HG02943 (cell line): ENCODE results near the gene ARFGAP1.

Experiments used
- ATAC-seq: cut with Tn5 transposase; IDR thresholded peaks from one replicate; pipeline ENCODE4 v1.9.1; 2021; ENCODE audit warnings: mild to moderate bottlenecking, low read depth, moderate library complexity; ENCODE audit not compliant: unreplicated experiment

ARFGAP1 gene

DNA sequence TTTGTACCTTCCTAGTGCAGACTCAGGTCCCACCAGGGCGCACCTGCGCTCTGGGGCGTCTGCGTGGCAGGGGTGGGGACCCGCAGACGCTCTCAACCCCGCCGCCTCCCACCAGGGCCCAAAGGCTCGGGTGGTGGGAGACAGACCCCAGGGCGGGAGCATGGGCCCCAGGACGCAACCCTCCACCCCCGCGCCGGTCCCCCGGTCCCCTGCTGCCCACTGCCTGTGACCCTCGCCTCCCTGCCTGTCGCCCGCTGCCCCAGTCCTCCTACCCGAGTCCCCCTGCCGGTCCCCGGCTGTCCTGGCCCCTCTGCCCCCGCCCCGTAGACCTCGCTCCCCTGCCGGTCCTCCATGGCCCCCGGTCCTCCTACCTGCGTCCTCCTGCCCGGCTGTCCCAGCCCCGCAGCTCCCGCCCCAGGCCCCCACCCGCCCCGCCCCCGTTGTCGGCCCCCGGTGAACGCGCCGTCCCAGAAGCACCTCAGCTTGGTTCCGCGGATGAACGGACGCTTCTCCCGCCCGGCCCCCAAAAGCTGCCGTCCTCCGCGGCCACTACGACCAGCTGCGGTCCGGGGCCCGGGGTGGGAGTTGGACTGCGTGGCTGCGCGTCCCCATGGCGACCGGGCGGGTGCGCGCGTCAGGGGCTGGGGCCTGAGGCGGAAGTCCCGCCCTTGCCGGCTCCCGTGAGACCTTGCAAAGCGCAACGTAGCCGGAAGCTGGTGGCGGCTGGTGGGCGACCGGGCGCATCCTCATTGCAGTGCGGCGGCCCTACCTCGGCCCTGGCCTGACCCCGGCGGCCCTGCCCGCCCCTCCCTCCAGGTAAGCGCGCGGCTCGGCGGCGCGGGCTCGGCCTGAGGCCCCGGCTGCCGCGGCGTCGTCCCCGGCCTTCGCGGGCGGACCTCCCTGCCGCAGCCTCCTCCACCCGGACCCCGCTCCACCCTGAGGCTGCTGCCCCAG is at the start of gene ARFGAP1:
Gene ARFGAP1, plus strand, starts transcription at position 709 of the 954 bp plus-strand sequence. CDS start 2,768 bp downstream, outside the sequence.
- ATAC-seq, result peak; percentile 70

- ATAC-seq, result no peak
Measured at GRCh38 chr20:63223121-63223825, 49.3 kb upstream of the ARFGAP1 start.

- ATAC-seq, result no peak
Measured at GRCh38 chr20:63223826-63224207, 48.8 kb upstream of the ARFGAP1 start.

- ATAC-seq, result no peak
Measured at GRCh38 chr20:63224412-63225081, 48.1 kb upstream of the ARFGAP1 start.

- ATAC-seq, result no peak
Measured at GRCh38 chr20:63225082-63225454, 47.5 kb upstream of the ARFGAP1 start.

GRCh38 chr20:63226042-63226943 is 46.3 kb upstream of the ARFGAP1 start:
- ATAC-seq, result no peak

GRCh38 chr20:63227260-63227659 is 45.4 kb upstream of the ARFGAP1 start:
- ATAC-seq, result no peak

DNA sequence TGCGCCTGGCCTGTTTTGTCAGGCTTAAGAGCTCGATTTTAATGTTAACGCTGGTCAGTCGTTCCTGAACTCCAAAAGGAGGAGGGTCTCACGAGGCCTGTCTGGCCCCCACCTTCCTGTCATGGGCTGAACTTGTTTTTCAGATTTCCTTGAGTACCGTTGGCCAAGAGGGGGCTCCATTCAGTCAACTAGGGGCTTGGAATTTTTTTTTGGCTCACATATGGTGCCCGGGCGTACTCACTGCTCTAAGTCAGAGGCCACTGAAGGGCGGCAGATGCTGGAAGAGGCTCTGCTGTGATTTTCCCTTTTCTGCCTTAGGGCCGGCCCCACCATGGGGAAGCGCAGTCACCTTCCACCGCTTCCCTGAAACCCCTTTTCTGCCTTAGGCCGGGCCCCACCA is 43.8 kb upstream of the ARFGAP1 start:
- no peak for ATAC-seq

- no peak for ATAC-seq
Measured at GRCh38 chr20:63230800-63231268, 41.8 kb upstream of the ARFGAP1 start.

- no peak for ATAC-seq
Measured at GRCh38 chr20:63232235-63233060, 40.2 kb upstream of the ARFGAP1 start.

DNA sequence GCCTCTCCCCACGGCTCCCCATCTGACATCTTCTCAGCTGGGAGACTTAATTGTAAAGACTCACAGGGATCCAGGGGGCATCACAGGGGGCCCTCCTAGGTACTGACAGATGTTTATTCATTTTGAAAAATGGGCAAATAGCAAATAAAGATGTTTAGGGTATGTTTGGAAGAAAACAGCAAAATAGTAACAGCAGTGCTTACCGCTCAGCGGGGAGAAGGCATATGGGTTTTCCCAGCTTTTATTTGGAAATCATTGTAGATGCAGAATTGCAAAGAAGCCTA is 39.6 kb upstream of the ARFGAP1 start:
- ATAC-seq, result no peak

DNA sequence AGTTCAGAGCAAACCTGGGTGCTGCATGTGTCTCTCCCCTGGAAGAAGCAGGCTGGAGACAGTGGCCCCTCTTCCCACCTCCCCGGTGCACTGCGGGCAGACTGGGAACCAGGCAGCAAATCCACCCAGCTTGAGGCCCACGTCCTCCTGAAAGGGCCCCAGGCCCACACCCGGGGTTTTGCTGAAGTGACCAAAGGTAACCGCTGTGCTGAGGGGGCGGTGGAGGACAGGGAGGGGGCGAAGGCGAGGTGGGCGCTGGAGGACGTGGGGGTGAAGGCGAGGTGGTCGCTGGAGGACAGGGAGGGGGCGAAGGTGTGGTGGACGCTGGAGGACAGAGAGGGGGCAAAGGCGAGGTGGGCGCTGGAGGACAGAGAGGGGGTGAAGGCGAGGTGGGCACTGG is 38.7 kb upstream of the ARFGAP1 start:
- ATAC-seq, result no peak

DNA sequence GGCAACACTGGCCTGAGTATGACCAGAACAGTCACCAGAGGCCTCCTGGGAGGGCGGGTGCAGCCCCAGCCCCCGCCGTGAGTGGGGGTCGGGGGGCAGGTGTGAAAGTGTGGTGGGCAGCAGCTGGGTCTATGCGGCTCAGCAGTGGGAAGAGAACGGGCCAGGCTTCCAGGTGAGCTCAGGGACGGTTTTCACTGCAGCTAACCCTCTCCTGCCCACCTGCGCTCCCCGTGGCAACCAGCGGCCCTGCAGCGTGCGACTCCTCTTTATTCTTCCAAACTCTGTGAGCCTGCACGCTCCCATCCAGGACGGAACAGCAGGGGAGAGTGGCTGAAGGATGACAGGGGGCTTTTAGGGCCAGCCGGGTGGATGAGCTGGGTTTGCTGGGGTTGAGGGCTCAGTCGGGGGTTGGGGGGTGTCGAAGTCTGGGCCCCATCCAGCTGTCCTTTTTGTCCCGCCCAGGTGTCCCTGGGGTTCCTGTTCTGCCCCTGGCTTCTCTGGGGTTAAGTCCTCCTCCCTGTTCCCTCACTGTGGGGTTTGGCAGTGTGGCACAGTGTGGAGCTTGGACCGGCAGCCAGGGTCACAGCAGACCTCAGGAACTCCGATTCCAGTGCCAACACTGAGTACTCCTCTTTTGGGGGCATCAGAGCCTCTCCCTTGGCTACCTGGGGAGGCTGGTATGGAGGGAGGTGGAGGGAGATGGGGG is 37.8 kb upstream of the ARFGAP1 start:
- ATAC-seq, result no peak

- no peak for ATAC-seq
Measured at GRCh38 chr20:63235399-63235983, 37.1 kb upstream of the ARFGAP1 start, which contains the start of gene BIRC7. Gene BIRC7, plus strand, starts transcription at chr20:63235905. Its CDS starts 192 bp downstream, at chr20:63236097.

DNA sequence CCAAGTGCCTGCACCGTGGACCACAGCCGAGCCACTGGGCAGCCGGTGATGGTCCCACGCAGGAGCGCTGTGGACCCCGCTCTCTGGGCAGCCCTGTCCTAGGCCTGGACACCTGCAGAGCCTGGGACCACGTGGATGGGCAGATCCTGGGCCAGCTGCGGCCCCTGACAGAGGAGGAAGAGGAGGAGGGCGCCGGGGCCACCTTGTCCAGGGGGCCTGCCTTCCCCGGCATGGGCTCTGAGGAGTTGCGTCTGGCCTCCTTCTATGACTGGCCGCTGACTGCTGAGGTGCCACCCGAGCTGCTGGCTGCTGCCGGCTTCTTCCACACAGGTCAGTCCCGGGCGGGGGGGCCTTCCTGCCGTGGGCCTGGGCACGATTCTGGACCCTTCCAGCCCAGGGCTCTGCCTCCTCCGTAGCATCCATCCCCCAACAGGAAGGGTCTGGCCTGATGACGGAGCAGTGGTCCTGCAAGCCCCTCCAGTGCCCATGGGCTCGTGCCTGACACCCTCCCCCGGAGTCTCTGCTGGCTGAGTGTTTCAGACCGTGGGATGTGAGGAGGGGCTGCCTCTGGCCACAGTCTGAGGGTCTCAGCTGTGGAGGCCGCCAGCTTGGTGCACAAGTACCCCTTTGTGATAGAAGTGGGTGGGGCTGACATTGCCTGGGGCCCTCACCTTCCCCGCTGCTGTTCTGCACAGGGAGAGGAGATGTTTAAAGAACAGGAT is 36.3 kb upstream of the ARFGAP1 start:
- no peak for ATAC-seq

GRCh38 chr20:63238031-63238430 is 34.6 kb upstream of the ARFGAP1 start:
- no peak for ATAC-seq

DNA sequence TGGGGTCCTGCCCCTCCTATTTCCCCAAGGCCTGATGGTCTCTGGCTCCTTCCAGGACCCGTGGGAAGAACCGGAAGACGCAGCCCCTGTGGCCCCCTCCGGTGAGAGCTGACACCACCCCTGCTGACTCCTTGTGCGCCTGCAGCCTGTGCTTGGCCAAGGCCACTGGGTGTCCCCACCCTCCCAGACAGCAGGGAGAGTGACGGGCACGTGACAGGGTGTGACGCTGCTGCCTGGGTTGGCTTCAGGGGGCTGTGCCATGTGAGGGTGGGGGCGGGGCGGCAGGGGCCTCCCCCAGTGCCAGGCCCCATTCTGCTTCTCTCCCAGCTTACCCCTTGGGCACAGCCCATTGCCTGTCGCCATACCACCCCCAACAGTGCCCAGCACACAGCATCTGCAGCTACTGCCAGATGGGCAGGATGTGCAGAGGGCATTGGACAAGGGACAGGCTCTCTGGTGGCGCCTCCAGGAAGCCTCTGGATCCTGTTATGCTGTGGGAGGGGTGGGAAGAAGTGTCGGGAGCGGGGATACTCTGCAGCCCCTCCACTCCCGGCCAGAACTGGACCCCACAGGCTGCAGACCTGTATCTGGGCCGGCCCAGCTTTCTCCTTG is 34.0 kb upstream of the ARFGAP1 start:
- ATAC-seq, result no peak
